Natural killer cell (primary cell): ENCODE measurements around the gene RBMS3. TPM values are rescaled to one million over a fixed set of nuclear protein-coding genes. Genes with fewer than 3 reads are reported as not detected.

Experiments
- ATAC-seq, 3 donors: fragments of 150-1000 bp in 2 of 3; fragments of 200-7000 bp in 1 of 3; cut with Tn5 transposase; 1 replicate in 1 of 3; 2 replicates in 2 of 3; pipeline ENCODE4 v1.10.0; 2021; ENCODE audit warnings: mild to moderate bottlenecking in 2 of 3, moderate library complexity in 2 of 3
- DNase-seq, 2 donors: peaks; one replicate each; pipeline versions ENCODE4 v3.0.0 to v3.0.0-alpha.2; 2013 to 2021; ENCODE audit warnings: mixed read lengths in 1 of 2
- H3K27ac ChIP-seq: one replicate; pipeline ENCODE4 v1.5.1; 2013; ENCODE audit warnings: mild to moderate bottlenecking, low read length
- H3K27me3 ChIP-seq: one replicate; pipeline ENCODE4 v1.6.1; 2013; ENCODE audit warnings: low read length; ENCODE audit not compliant: control insufficient read depth, insufficient read depth
- H3K36me3 ChIP-seq: one replicate; pipeline ENCODE4 v1.6.1; 2013; ENCODE audit warnings: low read length; ENCODE audit not compliant: control insufficient read depth, insufficient read depth
- H3K4me1 ChIP-seq: one replicate; pipeline ENCODE4 v1.6.1; 2013; ENCODE audit warnings: low read length; ENCODE audit not compliant: control insufficient read depth, insufficient read depth
- H3K4me3 ChIP-seq: one replicate; pipeline ENCODE4 v1.5.1; 2013; ENCODE audit warnings: low read length
- H3K9me3 ChIP-seq: one replicate; pipeline ENCODE4 v1.6.1; 2013; ENCODE audit warnings: low read length; ENCODE audit not compliant: control insufficient read depth, insufficient read depth
- H3K27ac Mint-ChIP-seq, 2 donors: one replicate each; pipeline ENCODE4 v1.8.0; 2022; ENCODE audit warnings: mild to moderate bottlenecking in 2 of 2, mixed read lengths in 2 of 2, moderate library complexity in 1 of 2
- H3K27me3 Mint-ChIP-seq, 2 donors: one replicate each; pipeline ENCODE4 v1.8.0; 2022; ENCODE audit warnings: low read depth in 2 of 2, mixed read lengths in 2 of 2
- H3K36me3 Mint-ChIP-seq: one replicate; pipeline ENCODE4 v1.8.0; 2022; ENCODE audit warnings: mixed read lengths
- H3K4me1 Mint-ChIP-seq, 2 donors: one replicate each; pipeline ENCODE4 v1.8.0; 2022; ENCODE audit warnings: mixed read lengths in 2 of 2
- H3K4me3 Mint-ChIP-seq: one replicate; pipeline ENCODE4 v1.8.0; 2022; ENCODE audit warnings: mild to moderate bottlenecking, moderate library complexity, mixed read lengths
- H3K9me3 Mint-ChIP-seq, 2 donors: one replicate each; pipeline ENCODE4 v1.8.0; 2022; ENCODE audit warnings: mixed read lengths in 2 of 2
- CTCF ChIP-seq: fragments of 200-600 bp; IDR thresholded peaks from one replicate; pipeline ENCODE4 v1.8.0; 2022; ENCODE audit warnings: antibody characterized with exemption
- WGBS: methylation state at CpG from one replicate; pipeline ENCODE4 v1.1.7; 2013; ENCODE audit warnings: missing lambda C conversion rate; ENCODE audit not compliant: insufficient coverage; 5-methylcytosine and 5-hydroxymethylcytosine counted together
- intact Hi-C: fragments of 100-400 bp; cut with micrococcal nuclease; formaldehyde crosslinking; loops from one replicate; pipeline ENCODE4 v1.14.2; 2022
- total RNA-seq, 4 donors: library from RNA; stranded (reverse); fragments of 120-200 nt in 1 of 4; gene quantifications; one replicate each; pipeline versions ENCODE4 v1.2.3 to v1.2.4, GENCODE V29; 2013 to 2022

RBMS3 gene
- total RNA-seq, 3 donors from 2014 or later (not counting 1 experiment from before 2014, with no cell fraction given), result 0.16 TPM; not detected in 2

GRCh38 chr3:29538610-29538958 is 257.7 kb downstream of the RBMS3 start:
- H3K27ac ChIP-seq, result no peak overlapping the region
- H3K4me3 ChIP-seq, result no peak overlapping the region
- no peak overlapping the region for H3K4me3 Mint-ChIP-seq
- no peak for ATAC-seq
- no peak for TF ChIP-seq CTCF
- no peak overlapping the region for H3K27ac Mint-ChIP-seq
- no peaks in the 10 kb centered on the region for H3K9me3 ChIP-seq
- no peaks in the 10 kb centered on the region for H3K36me3 ChIP-seq
- H3K4me1 ChIP-seq, result no peaks in the 10 kb centered on the region
- H3K9me3 Mint-ChIP-seq, result peaks cover 6 to 8% of the 10 kb centered on the region in 2 donors
- intact Hi-C loops, result no loop called here
- H3K27me3 ChIP-seq, result no peaks in the 10 kb centered on the region
- H3K27me3 Mint-ChIP-seq, result no peaks in the 10 kb centered on the region
- no peak for DNase-seq
- H3K4me1 Mint-ChIP-seq, result no peaks in the 10 kb centered on the region
- 78% methylated on average over 1 of the region's 2 CpGs for WGBS
- no peaks in the 10 kb centered on the region for H3K36me3 Mint-ChIP-seq

GRCh38 chr3:29540544-29540943 is 259.7 kb downstream of the RBMS3 start:
- no peak for DNase-seq
- H3K27me3 Mint-ChIP-seq, result no peaks in the 10 kb centered on the region
- TF ChIP-seq CTCF, result no peak
- peaks cover 6 to 8% of the 10 kb centered on the region in 2 donors for H3K9me3 Mint-ChIP-seq
- H3K4me1 ChIP-seq, result no peaks in the 10 kb centered on the region
- no peak overlapping the region for H3K27ac ChIP-seq
- H3K9me3 ChIP-seq, result no peaks in the 10 kb centered on the region
- H3K27ac Mint-ChIP-seq, result no peak overlapping the region
- H3K4me3 ChIP-seq, result no peak overlapping the region
- WGBS, result 93% methylated on average over 4 of the region's 5 CpGs
- no peaks in the 10 kb centered on the region for H3K4me1 Mint-ChIP-seq
- H3K36me3 Mint-ChIP-seq, result no peaks in the 10 kb centered on the region
- no peaks in the 10 kb centered on the region for H3K27me3 ChIP-seq
- H3K36me3 ChIP-seq, result no peaks in the 10 kb centered on the region
- H3K4me3 Mint-ChIP-seq, result no peak overlapping the region
- intact Hi-C loops, result no loop called here
- no peak for ATAC-seq

- Mint-ChIP-seq H3K9me3 (peaks cover 8% of the 10 kb centered on the region in 2 donors), H3K27ac (no peak overlapping the region), H3K27me3 (no peaks in the 10 kb centered on the region), H3K4me3 (no peak overlapping the region), H3K36me3 (no peaks in the 10 kb centered on the region), H3K4me1 (no peaks in the 10 kb centered on the region)
- H3K27ac ChIP-seq, result no peak overlapping the region
- H3K4me1 ChIP-seq, result no peaks in the 10 kb centered on the region
- ATAC-seq (no peak), DNase-seq (no peak)
- WGBS, result no CpG with 5 or more reads among the region's 1 CpG
- no peaks in the 10 kb centered on the region for H3K27me3 ChIP-seq
- intact Hi-C loops, result no loop called here
- H3K36me3 ChIP-seq, result no peaks in the 10 kb centered on the region
- no peaks in the 10 kb centered on the region for H3K9me3 ChIP-seq
- no peak overlapping the region for H3K4me3 ChIP-seq
- TF ChIP-seq CTCF, result no peak
Observed at GRCh38 chr3:29544701-29545363, 264.0 kb downstream of the RBMS3 start.

- Mint-ChIP-seq H3K4me1 (no peaks in the 10 kb centered on the region), H3K36me3 (no peaks in the 10 kb centered on the region), H3K9me3 (peaks cover 8% of the 10 kb centered on the region in 2 donors), H3K27me3 (no peaks in the 10 kb centered on the region), H3K27ac (no peak overlapping the region), H3K4me3 (no peak overlapping the region)
- no peaks in the 10 kb centered on the region for H3K36me3 ChIP-seq
- H3K27me3 ChIP-seq, result no peaks in the 10 kb centered on the region
- TF ChIP-seq CTCF, result no peak
- H3K27ac ChIP-seq, result no peak overlapping the region
- H3K9me3 ChIP-seq, result no peaks in the 10 kb centered on the region
- no peak overlapping the region for H3K4me3 ChIP-seq
- no peak for ATAC-seq
- intact Hi-C loops, result no loop called here
- DNase-seq, result no peak
- no peaks in the 10 kb centered on the region for H3K4me1 ChIP-seq
Observed at GRCh38 chr3:29545615-29546014, 264.7 kb downstream of the RBMS3 start.
